ENCODE data around the gene DAP3.
A peak's percentile ranks its signal among the peaks of the same experiment; 100 is the strongest.

DAP3 gene

DNA sequence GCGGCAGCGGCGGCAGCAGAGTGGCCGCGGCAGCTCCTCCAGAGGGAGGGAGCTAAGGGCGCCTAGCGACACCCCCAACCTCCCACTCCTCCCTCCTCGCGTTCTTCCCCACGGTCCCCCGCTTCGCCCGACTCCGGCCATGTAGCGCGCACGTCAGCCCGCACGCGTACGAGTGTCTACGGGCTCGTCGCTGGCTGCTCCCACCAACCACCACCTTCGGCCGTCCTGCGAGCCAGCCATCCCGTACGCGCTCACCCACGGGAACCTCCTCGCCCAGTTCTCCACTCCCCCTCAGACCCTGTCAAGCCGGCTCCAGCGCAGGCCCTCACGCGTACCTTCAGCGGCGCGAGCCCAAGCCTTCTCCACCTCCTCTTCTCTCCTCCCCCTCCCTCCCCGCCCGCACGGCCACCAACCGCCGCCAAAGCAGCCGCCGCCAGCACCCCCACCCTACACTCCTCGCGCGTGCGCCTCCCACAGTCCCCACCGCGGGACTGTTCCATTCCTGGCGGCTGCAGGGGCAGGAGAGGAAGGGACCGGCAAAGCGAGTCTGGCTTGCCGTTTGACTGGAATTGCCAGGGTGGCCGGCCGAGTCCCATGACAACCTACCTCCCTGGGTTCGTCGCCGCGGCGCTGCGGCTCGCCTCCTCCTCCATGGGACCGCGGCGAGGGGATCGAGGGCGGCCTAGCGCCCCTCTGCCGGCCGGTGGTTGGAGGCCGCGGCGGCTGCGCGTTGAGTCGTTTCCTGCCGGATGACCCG lies 389 bp upstream of the DAP3 start, which contains the start of gene YY1AP1 (continued):
- TF ChIP-seq, protein P1, sequence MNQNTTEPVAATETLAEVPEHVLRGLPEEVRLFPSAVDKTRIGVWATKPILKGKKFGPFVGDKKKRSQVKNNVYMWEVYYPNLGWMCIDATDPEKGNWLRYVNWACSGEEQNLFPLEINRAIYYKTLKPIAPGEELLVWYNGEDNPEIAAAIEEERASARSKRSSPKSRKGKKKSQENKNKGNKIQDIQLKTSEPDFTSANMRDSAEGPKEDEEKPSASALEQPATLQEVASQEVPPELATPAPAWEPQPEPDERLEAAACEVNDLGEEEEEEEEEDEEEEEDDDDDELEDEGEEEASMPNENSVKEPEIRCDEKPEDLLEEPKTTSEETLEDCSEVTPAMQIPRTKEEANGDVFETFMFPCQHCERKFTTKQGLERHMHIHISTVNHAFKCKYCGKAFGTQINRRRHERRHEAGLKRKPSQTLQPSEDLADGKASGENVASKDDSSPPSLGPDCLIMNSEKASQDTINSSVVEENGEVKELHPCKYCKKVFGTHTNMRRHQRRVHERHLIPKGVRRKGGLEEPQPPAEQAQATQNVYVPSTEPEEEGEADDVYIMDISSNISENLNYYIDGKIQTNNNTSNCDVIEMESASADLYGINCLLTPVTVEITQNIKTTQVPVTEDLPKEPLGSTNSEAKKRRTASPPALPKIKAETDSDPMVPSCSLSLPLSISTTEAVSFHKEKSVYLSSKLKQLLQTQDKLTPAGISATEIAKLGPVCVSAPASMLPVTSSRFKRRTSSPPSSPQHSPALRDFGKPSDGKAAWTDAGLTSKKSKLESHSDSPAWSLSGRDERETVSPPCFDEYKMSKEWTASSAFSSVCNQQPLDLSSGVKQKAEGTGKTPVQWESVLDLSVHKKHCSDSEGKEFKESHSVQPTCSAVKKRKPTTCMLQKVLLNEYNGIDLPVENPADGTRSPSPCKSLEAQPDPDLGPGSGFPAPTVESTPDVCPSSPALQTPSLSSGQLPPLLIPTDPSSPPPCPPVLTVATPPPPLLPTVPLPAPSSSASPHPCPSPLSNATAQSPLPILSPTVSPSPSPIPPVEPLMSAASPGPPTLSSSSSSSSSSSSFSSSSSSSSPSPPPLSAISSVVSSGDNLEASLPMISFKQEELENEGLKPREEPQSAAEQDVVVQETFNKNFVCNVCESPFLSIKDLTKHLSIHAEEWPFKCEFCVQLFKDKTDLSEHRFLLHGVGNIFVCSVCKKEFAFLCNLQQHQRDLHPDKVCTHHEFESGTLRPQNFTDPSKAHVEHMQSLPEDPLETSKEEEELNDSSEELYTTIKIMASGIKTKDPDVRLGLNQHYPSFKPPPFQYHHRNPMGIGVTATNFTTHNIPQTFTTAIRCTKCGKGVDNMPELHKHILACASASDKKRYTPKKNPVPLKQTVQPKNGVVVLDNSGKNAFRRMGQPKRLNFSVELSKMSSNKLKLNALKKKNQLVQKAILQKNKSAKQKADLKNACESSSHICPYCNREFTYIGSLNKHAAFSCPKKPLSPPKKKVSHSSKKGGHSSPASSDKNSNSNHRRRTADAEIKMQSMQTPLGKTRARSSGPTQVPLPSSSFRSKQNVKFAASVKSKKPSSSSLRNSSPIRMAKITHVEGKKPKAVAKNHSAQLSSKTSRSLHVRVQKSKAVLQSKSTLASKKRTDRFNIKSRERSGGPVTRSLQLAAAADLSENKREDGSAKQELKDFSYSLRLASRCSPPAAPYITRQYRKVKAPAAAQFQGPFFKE (tag by site-specific recombination; IDR thresholded peaks at IDR 0.05; ENCODE audit: borderline replicate concordance): 0 out of 2 replicates have a peak, but pooled peaks have one; percentile 43
- TF ChIP-seq GLI2 (tag by site-specific recombination; IDR thresholded peaks at IDR 0.05; ENCODE audit: borderline replicate concordance, low read depth): no peak
- peak; percentile 79 for TF ChIP-seq SP3 (tag by site-specific recombination; IDR thresholded peaks at IDR 0.05)
- TF ChIP-seq ZNF16 (tag by site-specific recombination; IDR thresholded peaks at IDR 0.05; ENCODE audit: low read depth): no peak
- TF ChIP-seq KLF16 (tag by site-specific recombination; IDR thresholded peaks at IDR 0.05): peak; percentile 90
- no peak for TF ChIP-seq ZNF521 (tag by site-specific recombination; IDR thresholded peaks at IDR 0.05)
- TF ChIP-seq TRIM28 (IDR thresholded peaks at IDR 0.05; ENCODE audit: borderline replicate concordance, low read length): no peak
- TF ChIP-seq, protein P2, sequence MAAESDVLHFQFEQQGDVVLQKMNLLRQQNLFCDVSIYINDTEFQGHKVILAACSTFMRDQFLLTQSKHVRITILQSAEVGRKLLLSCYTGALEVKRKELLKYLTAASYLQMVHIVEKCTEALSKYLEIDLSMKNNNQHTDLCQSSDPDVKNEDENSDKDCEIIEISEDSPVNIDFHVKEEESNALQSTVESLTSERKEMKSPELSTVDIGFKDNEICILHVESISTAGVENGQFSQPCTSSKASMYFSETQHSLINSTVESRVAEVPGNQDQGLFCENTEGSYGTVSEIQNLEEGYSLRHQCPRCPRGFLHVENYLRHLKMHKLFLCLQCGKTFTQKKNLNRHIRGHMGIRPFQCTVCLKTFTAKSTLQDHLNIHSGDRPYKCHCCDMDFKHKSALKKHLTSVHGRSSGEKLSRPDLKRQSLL (tag by site-specific recombination; IDR thresholded peaks at IDR 0.05): peak; percentile 89; the same call in 1 of the 2 replicates
- TF ChIP-seq, protein P3, sequence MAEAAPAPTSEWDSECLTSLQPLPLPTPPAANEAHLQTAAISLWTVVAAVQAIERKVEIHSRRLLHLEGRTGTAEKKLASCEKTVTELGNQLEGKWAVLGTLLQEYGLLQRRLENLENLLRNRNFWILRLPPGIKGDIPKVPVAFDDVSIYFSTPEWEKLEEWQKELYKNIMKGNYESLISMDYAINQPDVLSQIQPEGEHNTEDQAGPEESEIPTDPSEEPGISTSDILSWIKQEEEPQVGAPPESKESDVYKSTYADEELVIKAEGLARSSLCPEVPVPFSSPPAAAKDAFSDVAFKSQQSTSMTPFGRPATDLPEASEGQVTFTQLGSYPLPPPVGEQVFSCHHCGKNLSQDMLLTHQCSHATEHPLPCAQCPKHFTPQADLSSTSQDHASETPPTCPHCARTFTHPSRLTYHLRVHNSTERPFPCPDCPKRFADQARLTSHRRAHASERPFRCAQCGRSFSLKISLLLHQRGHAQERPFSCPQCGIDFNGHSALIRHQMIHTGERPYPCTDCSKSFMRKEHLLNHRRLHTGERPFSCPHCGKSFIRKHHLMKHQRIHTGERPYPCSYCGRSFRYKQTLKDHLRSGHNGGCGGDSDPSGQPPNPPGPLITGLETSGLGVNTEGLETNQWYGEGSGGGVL (tag by site-specific recombination; IDR thresholded peaks at IDR 0.05): peak; percentile 95
- TF ChIP-seq ZEB2 (tag by site-specific recombination; IDR thresholded peaks at IDR 0.05): peak; percentile 71
- no peak for TF ChIP-seq SETDB1 (IDR thresholded peaks at IDR 0.05; ENCODE audit: insufficient read length, low read length)
- no peak for TF ChIP-seq ZNF121 (tag by site-specific recombination; IDR thresholded peaks at IDR 0.05)
- TF ChIP-seq ZNF626 (tag by site-specific recombination; IDR thresholded peaks at IDR 0.05): no peak
- TF ChIP-seq ZNF660 (tag by site-specific recombination; IDR thresholded peaks at IDR 0.05): peak; percentile 80; the same call in 1 of the 2 replicates
- no peak for TF ChIP-seq ZNF548 (tag by site-specific recombination; IDR thresholded peaks at IDR 0.05)
- no peak for TF ChIP-seq ZNF426 (tag by site-specific recombination; IDR thresholded peaks at IDR 0.05)
- TF ChIP-seq, protein P4, sequence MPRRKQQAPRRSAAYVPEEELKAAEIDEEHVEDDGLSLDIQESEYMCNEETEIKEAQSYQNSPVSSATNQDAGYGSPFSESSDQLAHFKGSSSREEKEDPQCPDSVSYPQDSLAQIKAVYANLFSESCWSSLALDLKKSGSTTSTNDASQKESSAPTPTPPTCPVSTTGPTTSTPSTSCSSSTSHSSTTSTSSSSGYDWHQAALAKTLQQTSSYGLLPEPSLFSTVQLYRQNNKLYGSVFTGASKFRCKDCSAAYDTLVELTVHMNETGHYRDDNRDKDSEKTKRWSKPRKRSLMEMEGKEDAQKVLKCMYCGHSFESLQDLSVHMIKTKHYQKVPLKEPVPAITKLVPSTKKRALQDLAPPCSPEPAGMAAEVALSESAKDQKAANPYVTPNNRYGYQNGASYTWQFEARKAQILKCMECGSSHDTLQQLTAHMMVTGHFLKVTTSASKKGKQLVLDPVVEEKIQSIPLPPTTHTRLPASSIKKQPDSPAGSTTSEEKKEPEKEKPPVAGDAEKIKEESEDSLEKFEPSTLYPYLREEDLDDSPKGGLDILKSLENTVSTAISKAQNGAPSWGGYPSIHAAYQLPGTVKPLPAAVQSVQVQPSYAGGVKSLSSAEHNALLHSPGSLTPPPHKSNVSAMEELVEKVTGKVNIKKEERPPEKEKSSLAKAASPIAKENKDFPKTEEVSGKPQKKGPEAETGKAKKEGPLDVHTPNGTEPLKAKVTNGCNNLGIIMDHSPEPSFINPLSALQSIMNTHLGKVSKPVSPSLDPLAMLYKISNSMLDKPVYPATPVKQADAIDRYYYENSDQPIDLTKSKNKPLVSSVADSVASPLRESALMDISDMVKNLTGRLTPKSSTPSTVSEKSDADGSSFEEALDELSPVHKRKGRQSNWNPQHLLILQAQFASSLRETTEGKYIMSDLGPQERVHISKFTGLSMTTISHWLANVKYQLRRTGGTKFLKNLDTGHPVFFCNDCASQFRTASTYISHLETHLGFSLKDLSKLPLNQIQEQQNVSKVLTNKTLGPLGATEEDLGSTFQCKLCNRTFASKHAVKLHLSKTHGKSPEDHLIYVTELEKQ (tag by site-specific recombination; IDR thresholded peaks at IDR 0.05; ENCODE audit: borderline replicate concordance): 0 out of 2 replicates have a peak, but pooled peaks have one; percentile 20
- TF ChIP-seq ZNF596 (tag by site-specific recombination; IDR thresholded peaks at IDR 0.05): no peak
- peak; percentile 96 for TF ChIP-seq ZXDB (tag by site-specific recombination; IDR thresholded peaks at IDR 0.05)
- TF ChIP-seq ZNF544 (tag by site-specific recombination; IDR thresholded peaks at IDR 0.05): no peak
- TF ChIP-seq ZNF837 (tag by site-specific recombination; IDR thresholded peaks at IDR 0.05): no peak
- peak; percentile 82 for TF ChIP-seq GLIS2 (tag by site-specific recombination; IDR thresholded peaks at IDR 0.05)
- no peak for TF ChIP-seq BCL11A (tag by site-specific recombination; IDR thresholded peaks at IDR 0.05; ENCODE audit: low read depth)
